ENCODE data around the gene ARID3A.

Gene ARID3A

GRCh38 chr19:916645-917322 lies 9.1 kb upstream of the ARID3A start:
- peak overlapping the region; percentile 23 for H3K4me3 ChIP-seq (ENCODE audit: low read depth, low read length)
- TF ChIP-seq, protein P1, sequence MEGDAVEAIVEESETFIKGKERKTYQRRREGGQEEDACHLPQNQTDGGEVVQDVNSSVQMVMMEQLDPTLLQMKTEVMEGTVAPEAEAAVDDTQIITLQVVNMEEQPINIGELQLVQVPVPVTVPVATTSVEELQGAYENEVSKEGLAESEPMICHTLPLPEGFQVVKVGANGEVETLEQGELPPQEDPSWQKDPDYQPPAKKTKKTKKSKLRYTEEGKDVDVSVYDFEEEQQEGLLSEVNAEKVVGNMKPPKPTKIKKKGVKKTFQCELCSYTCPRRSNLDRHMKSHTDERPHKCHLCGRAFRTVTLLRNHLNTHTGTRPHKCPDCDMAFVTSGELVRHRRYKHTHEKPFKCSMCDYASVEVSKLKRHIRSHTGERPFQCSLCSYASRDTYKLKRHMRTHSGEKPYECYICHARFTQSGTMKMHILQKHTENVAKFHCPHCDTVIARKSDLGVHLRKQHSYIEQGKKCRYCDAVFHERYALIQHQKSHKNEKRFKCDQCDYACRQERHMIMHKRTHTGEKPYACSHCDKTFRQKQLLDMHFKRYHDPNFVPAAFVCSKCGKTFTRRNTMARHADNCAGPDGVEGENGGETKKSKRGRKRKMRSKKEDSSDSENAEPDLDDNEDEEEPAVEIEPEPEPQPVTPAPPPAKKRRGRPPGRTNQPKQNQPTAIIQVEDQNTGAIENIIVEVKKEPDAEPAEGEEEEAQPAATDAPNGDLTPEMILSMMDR (IDR thresholded peaks at IDR 0.05; ENCODE audit: borderline replicate concordance, insufficient read depth, low read depth, low read length) = no peak

- TF ChIP-seq, protein P1 (IDR thresholded peaks at IDR 0.05; ENCODE audit: borderline replicate concordance, insufficient read depth, low read depth, low read length) = peak; percentile 83
- peak within 1 kb of the TSS; percentile 23 for H3K4me3 ChIP-seq (ENCODE audit: low read depth, low read length)
Observed at GRCh38 chr19:917323-918151, 8.3 kb upstream of the ARID3A start, which contains the start of gene KISS1R. TSS of gene KISS1R (plus strand) at chr19:917333. CDS start at chr19:917503, 170 bp downstream.

- no peak overlapping the region for H3K4me3 ChIP-seq (ENCODE audit: low read depth, low read length)
- TF ChIP-seq, protein P1 (IDR thresholded peaks at IDR 0.05; ENCODE audit: borderline replicate concordance, insufficient read depth, low read depth, low read length) = no peak
Observed at GRCh38 chr19:918152-918437, 7.7 kb upstream of the ARID3A start.

- TF ChIP-seq, protein P1 (IDR thresholded peaks at IDR 0.05; ENCODE audit: borderline replicate concordance, insufficient read depth, low read depth, low read length) = no peak
- no peak overlapping the region for H3K4me3 ChIP-seq (ENCODE audit: low read depth, low read length)
Observed at GRCh38 chr19:918481-919198, 7.2 kb upstream of the ARID3A start.

DNA sequence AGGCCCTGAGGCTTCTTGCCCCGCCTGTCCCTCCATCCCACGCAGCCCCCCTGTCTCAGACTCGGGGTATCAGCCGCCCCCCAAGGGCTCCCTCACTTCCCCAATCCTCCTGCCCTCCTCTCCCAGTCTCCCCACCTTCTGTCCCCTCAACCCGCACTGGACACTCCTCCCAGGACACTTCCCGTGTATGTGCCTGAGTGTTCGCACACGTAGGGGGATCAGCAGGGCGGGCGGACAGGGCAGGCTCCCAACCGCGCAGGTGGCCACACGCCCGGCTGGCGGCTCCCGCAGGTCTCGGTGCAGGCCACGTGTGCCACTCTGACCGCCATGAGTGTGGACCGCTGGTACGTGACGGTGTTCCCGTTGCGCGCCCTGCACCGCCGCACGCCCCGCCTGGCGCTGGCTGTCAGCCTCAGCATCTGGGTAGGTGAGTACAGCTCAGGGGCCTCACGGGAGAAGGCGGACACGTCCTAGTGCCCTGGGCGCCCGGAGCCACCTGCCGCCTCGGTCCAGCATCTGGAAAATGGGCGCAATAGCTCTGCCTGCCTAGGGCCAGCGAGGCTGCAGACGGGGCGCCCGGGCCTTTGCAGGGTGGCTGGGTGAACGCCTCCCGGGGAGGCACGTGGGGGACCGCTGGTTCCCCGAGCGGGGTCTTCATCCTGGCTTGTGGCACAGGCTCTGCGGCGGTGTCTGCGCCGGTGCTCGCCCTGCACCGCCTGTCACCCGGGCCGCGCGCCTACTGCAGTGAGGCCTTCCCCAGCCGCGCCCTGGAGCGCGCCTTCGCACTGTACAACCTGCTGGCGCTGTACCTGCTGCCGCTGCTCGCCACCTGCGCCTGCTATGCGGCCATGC lies 6.4 kb upstream of the ARID3A start:
- peak overlapping the region; percentile 46 for H3K4me3 ChIP-seq (ENCODE audit: low read depth, low read length)
- TF ChIP-seq, protein P1 (IDR thresholded peaks at IDR 0.05; ENCODE audit: borderline replicate concordance, insufficient read depth, low read depth, low read length) = no peak

GRCh38 chr19:920051-920864 lies 5.6 kb upstream of the ARID3A start:
- peak overlapping the region; percentile 46 for H3K4me3 ChIP-seq (ENCODE audit: low read depth, low read length)

More at GRCh38 chr19:920051-920864, 5.6 kb upstream of the ARID3A start:
- TF ChIP-seq, protein P1 (IDR thresholded peaks at IDR 0.05; ENCODE audit: borderline replicate concordance, insufficient read depth, low read depth, low read length) = 0 out of 2 replicates have a peak, but pooled peaks have one; percentile 11

Data from GM12875 (cell line).